Hippocampal formation (tissue), 2 donors: ENCODE measurements around the gene RFC5.
"Not testable (repeated sequence)": the region's sequence is repeated elsewhere in the genome, so short reads cannot be mapped to it uniquely, and the experiment has no call there.

ENCODE experiments used
- DNase-seq, 2 donors: peaks; one replicate each; lab custom pipeline; 2025; lab: John Stamatoyannopoulos, UW

RFC5 gene

DNA sequence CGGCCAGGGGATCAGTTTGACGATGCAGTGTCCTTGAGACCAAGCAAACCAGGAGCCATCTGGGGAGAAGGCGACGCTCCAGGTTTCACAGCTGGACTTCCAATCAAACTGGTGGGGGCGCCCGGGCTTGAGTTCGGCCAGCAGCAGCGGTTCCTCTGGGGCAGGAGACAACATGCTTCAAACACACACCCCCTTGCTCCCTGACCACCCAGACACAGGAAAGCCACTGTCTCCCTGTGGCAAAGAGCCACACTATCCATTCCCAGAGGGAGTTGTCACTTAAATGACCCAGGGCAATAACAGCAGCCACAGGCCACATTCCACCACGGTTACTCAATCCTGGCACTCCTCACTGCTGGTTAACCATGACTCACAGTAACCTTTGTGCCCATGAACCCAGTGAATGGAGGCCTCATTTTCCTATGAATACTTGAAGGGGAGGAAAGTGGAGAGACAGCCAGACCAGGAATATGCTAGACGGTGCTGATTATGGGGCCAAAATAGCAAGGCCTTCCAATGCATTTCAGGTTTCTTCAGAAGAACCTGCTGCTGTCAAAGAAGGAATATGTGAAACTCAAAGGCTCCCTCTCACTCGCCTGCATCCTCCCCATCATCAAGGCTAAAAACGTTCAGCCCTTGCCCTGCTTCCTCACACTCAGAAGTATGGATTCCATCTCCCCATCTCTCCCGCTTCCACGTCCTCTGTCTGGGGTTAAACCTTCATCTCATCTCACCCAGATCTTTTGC is 36.0 kb downstream of the RFC5 start:
- DNase-seq = peak in 1 of 2 donors; percentile 57

GRCh38 chr12:118053071-118053985 is 36.8 kb downstream of the RFC5 start:
- DNase-seq = no peak

- DNase-seq = no peak
These were observed 38.6 kb downstream of the RFC5 start for GRCh38 chr12:118055144-118055557.

DNA sequence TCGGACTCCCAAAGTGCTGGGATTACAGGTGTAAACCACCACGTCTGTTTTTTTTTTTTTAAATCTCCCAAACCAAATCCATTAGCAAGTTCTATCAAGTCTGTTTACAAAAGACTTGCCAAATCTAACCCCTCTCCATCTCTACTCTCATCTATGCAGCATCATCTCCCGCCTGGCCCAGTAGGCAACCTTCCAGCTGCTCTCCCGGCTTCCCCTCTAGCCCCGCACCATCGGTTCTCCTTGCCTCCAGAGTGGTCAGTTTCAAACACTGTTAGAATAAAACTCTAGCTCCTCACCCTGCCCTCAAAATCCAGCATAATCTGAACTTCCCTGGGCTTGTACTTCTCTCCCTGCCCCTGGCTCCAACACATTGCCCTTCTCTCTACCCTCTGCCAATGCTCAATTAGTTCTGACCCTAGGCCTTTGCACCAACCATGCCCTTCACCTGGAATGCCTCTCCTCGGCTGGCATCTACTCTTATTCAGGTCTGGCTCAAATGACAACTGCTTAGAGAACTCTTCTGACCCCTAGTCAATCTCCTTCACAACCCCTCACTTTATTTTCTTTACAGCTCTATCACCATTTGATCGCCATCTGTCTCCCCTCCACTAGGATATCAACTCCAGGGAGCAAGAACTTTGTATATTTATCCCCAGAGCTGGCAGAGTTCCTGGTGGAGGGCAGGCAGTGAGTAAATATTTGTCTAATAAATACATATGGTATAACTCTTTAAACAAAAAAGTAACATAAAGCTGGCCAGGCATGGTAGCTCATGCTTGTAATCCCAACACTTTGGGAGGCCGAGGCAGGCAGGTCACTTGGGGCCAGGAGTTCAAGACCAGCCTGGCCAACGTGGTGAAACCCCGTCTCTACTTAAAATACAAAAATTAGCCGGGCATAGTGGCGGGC is 39.6 kb downstream of the RFC5 start:
- no peak for DNase-seq

DNA sequence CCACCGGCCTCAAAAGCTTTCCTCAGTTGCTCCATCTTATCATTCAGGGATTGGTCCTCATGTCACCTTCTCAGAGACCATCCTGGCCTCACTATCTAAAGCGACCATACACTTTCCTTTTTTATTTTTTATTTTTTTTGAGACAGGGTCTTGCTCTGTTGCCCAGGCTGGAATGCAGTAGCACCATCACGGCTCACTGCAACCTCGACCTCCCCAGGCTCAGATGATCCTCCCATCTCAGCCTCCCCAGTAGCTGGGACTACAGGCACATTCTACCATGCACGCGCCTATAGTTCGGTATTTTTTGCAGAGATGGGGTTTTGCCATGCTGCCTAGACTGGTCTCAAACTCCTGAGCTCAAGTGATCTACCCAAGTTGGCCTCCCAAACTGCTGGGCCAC is 41.7 kb downstream of the RFC5 start:
- DNase-seq = no peak

- no peak for DNase-seq
These were observed 42.4 kb downstream of the RFC5 start for GRCh38 chr12:118058881-118059280.

DNA sequence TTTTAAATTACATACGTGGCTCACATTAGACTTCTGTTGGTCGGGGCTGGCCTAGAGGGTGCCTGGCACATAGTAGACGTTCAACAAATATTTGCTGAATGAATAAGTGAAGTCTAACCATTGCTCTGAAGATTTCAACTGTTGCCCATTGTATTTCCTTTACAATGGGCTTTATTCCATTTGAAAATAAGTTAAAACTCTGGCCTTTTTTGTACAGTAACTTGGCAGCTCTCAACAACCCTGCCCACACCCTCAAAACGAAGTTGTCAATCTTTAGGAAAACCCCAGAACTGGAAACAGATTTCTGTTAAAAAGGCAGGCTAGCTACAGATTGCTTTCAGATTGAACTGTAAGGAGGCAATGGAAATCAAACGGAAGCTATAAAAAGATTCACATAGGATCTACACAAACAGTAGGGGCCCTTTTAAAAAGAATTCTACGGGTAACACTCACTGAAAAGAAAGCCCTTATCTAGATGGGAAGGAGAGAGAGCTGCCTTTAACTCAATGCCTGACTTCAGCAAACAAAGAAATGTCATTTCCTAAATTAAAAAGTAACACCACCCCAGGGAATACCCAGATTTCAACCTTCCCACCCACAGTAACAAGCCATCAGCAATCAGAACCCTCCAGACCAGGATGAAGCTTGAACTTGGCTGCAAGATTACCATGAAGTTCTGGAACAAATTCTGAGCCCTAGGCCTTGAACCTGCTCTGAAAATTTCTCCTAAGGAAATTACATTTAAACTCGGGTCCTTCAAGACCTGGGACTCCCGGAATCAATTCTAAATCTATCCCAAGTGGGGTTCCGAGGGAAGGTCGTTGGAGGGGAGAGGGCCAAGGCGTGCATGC is 43.1 kb downstream of the RFC5 start:
- peak in 1 of 2 donors; percentile 35 for DNase-seq

DNA sequence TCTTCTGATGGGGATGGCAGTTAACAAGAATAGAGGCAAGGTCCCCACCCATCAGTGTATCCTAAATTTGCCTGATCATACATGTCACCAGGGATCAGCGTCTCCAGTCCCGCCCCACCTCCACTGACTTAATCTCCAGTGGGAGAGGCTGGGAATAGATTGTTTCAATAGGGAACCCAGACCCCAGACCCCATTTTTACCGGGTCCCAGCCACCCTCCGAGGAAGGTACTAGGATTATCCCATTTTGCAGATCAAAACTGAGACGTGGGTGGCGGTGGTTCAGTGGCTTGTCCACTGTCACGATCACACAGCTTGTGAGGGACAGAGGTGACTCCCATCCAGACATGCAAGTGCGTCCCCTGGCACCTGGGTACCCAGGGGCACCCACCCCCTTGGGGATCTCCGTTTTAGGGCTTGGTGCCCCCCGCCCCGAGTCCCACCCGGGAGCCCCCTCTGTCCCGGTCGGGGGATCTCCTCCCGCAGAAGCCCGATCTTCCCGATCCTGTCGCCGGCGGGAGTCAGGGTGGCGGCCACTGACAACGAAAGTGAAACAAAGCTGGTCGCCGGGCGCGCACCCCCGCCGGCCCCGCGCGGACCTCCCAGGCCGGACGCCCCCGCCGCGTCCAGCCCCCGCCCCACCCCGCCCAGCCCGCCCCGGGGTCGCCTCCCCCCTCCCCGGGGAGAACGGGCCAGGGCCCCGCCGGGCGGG is 44.0 kb downstream of the RFC5 start:
- DNase-seq = peak; percentile 20 to 54

GRCh38 chr12:118061011-118061872 is 44.7 kb downstream of the RFC5 start, which contains the start of gene WSB2:
Gene WSB2, minus strand, starts transcription at chr12:118061179. Its CDS starts 131 bp downstream, at chr12:118061048.
- DNase-seq = peak; percentile 74

- DNase-seq = peak; percentile 37 to 40
These were observed 45.7 kb downstream of the RFC5 start for GRCh38 chr12:118061873-118062843.

DNA sequence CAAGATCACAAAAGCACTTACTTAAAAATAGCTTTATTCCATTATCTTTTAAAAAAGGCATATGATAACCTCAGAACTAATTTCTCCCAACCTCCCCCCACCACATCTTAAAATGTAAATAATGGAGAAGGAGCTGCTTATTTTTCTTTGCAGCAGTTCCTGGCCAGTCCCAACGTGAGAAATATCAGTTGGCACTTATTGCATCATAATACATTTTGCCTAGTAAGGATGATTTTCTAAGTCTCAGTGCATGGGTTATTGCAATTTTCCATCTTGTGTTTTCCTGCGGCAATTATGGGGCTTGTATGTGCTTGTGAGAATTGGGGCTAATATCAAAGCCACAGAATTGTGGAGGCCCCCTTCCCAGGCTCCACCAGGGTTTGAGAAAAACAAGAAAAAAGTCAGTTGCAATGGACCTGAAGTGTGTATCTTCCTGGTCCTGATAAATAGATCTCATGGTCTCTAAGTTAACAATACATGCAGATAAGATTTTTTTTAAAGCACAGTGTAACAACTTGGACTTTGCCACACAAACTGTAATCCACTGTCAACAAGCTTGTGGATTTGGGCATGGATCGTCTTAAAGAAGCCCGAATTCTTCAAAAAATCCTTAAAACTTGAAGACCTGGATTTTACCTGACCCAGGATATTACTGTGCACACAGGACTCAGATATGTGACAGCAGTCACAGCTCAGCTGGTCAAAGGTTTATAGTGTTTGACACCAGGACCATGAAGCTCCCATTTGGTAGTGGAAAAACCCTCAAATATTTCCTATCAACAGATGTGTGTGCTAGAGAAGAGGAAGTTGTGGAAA is 47.3 kb downstream of the RFC5 start:
- DNase-seq = no peak

DNA sequence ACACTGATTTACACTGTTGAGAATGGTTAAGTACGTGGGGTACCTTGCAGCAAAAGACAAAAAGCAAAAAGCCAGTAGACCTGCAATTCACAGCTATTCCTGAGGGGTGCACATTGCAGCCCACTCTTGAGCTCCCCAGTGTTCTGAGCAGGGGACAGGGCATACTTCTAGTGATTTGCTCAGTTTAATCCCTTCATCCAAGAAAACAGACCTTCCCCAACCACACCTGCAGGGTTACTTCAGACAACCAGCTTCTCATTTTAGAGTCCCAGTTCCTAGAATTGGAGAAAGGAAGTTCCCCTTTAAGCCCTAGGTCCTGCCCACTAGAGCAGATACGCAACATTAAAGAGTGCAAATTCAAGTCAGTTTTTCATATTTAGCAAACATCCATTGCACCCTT is 48.1 kb downstream of the RFC5 start:
- no peak for DNase-seq

- DNase-seq = no peak
These were observed 48.9 kb downstream of the RFC5 start for GRCh38 chr12:118065380-118065779.

- DNase-seq = no peak
These were observed 51.9 kb downstream of the RFC5 start for GRCh38 chr12:118068445-118068844.

DNA sequence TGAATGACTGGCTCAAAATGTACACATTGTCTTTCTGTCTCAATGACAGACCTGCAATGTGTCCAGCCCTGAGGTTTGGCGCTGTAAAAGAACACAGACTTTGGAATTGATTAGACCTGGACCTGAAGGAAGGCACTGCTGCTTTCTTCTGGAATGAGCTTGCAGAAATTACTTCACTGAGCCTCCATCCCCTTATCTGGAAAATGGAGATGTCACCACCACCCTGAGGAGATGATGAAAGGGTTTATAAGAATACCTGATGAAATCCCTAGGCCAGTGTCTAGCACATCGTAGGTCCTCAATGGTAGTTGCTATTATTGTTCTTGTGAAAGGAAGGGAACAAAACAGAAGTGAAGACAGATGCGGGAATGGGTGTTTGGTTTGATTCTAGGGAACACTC is 54.1 kb downstream of the RFC5 start:
- DNase-seq = no peak

DNA sequence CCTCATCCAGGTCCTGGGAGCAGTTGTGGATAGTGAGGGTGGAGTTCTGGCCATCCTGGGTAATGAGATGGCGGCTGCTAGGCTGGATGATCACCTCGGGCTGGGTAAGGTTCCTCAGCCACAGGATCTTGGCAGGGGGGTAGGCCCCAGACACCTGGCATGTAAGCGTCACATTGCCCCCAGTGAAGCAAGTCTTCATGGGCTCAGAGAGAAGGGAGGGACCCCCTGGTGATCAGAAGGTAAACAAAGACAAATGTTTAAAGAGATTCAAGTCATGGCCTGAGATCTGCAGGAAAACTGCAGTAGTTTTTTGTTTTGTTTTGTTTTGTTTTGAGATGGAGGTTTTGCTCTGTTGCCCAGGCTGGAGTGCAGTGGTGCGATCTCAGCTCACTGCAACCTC is 57.3 kb downstream of the RFC5 start:
- no peak for DNase-seq

DNA sequence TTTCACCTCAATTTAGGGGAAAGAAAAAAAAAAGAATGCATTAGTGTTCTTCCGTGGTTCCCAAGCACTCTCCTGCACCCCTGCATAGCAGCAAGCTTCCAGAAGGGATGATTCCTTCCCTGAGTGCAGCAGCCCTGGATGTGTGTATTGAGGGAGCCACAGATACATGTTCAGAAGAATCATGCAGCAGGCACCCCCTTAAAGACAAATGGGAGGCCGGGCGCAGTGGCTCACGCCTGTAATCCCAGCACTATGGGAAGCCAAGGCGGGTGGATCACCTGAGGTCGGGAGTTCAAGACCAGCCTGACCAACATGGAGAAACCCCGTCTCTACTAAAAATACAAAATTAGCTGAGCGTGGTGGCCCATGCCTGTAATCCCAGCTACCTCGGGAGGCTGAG is 65.0 kb downstream of the RFC5 start:
- DNase-seq = not testable (repeated sequence)
